NCI-H82 treated with DMSO at 0.1 percent for 48 hours (cell line): Measurements from ENCODE around the gene GASK1A.
"Not testable (repeated sequence)": the region's sequence is repeated elsewhere in the genome, so short reads cannot be mapped to it uniquely, and the experiment has no call there.

Experiments
- DNase-seq: peaks from one replicate; lab custom pipeline; 2025; ENCODE audit not compliant: unreplicated experiment; lab: John Stamatoyannopoulos, UW

The GASK1A gene

GRCh38 chr3:43030162-43030935 is 51.2 kb downstream of the GASK1A start:
- no peak for DNase-seq

- DNase-seq = no peak
Observed at GRCh38 chr3:43031485-43031884, 52.4 kb downstream of the GASK1A start.

DNA sequence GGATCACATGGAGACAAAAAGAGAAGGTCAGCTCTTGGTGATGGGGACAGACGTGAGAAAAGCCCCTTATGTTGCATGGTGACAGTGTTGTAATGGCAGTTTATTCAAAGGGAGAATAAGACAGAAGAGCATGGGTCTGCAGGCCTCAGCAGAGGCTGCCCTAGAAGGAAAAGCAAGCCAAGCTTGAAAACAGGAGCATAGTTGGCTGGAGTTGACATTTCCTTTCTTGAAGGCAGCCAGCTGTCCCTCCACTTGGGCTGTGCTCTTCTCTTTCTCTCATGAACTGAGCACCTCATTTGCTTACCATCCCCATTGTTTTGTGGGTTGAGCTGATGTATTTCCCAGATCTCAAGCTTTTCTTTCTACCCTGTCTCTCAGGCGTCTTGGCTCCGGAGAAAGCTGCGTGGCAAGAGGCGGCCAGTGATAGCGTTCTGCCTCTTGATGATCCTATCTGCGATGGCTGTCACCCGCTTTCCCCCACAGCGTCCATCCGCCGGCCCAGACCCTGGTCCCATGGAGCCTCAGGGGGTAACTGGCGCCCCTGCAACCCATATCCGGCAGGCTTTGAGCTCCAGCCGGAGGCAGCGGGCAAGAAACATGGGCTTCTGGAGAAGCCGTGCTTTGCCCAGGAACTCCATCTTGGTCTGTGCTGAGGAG is 52.9 kb downstream of the GASK1A start:
- DNase-seq = no peak

DNA sequence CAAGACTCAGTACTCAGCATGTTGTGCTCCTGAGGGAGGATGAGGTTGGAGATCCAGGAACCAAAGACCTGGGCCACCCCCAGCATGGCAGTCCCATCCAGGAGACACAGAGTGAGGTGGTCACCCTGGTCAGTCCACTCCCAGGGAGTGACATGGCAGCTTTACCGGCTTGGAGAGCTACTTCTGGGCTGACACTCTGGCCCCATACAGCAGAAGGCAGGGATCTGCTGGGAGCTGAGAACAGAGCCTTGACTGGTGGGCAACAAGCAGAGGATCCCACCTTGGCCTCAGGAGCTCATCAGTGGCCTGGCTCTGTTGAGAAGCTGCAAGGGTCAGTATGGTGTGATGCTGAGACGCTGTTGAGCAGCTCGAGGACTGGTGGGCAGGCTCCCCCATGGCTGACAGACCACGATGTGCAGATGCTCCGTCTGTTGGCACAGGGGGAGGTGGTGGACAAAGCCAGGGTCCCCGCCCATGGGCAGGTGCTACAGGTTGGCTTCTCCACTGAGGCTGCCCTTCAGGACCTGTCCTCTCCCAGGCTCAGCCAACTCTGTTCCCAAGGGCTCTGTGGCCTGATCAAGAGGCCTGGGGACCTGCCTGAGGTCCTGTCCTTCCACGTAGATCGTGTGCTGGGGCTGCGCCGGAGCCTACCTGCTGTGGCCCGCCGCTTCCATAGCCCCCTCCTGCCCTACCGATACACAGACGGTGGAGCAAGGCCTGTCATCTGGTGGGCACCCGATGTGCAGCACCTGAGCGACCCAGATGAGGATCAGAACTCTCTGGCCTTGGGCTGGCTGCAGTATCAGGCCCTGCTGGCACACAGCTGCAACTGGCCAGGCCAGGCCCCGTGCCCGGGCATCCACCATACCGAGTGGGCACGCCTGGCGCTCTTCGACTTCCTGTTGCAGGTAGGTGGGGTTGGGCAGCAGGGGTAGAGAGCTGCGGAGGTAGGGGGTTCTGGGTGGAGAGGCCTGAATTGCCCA is 53.8 kb downstream of the GASK1A start:
- DNase-seq = no peak

- no peak for DNase-seq
Observed at GRCh38 chr3:43034200-43034599, 55.1 kb downstream of the GASK1A start.

- DNase-seq = no peak
Observed at GRCh38 chr3:43034911-43035310, 55.8 kb downstream of the GASK1A start.

- no peak for DNase-seq
Observed at GRCh38 chr3:43035801-43036365, 56.8 kb downstream of the GASK1A start.

GRCh38 chr3:43036621-43037423 is 57.7 kb downstream of the GASK1A start:
- DNase-seq = no peak

- DNase-seq = no peak
Observed at GRCh38 chr3:43038010-43038409, 58.9 kb downstream of the GASK1A start.

- DNase-seq = no peak
Observed at GRCh38 chr3:43041517-43041916, 62.4 kb downstream of the GASK1A start.

DNA sequence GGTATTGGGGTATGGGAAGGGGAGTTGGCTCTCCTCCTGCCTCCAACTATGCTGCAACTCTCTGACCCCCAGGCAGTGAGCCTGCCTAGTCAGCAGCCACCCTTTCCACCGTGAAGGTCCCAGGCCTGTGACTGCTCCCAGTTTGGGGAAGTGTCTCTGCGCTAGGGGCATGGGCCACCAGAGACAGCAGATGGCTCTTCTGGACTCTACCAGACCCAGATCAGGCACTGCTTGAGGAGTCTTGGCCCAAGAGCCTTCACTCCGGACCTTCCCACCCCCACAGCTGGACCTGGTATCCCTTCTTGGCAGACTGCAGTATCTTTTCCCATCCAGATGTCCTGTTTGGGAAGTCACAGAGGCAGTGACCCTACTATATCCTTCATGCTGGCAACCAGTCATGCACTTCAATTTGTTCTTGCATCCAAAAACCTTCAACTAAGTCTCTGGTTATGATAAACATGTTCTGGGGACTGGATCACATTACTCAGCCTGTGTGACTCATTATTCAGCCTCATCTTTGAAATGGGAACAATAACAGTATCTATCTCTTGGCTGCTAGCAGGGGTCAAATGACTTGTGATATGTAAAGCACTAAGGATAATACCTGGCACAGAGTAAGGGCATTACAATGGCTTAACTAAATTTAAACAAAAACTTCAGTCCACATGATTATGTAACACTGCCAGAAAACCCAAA is 64.1 kb downstream of the GASK1A start:
- DNase-seq = no peak

GRCh38 chr3:43043793-43044192 is 64.7 kb downstream of the GASK1A start:
- no peak for DNase-seq

DNA sequence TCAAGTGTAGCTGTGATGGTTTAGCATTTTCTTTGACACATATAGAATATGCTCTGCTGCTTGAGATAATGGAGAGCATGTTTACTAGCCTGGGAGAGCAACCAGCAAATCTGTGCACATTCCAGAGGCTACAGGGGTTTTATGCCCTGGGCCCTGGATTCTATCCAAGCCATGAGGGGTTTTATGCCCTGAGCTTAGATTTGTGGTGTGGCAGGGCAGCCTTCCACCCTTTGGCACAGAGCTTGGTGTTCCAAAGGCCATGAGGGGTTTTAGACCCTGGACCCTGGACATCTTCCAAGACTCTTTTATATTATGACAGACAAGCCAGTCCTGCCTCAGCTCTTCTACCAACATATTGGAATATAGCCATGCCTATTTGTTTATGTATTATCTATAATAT is 66.0 kb downstream of the GASK1A start:
- not testable (repeated sequence) for DNase-seq

DNA sequence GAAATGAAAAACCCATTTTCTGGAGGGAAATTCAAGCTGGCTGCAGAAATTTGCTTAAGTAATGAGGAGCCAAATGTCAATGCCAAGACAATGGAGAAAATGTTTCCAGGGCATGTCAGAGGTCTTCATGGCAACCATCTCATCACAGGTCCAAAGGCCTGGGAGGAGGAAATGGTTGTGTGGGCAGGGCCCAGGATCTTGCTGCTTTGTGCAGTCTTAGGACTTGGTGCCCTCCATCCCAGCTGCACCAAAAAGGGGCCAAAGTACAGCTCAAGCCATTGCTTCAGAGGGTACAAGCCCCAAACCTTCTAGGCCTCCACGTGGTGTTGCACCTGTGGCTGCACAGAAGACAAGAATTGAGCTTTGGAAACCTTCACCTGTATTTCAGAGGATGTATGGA is 67.5 kb downstream of the GASK1A start:
- no peak for DNase-seq

DNA sequence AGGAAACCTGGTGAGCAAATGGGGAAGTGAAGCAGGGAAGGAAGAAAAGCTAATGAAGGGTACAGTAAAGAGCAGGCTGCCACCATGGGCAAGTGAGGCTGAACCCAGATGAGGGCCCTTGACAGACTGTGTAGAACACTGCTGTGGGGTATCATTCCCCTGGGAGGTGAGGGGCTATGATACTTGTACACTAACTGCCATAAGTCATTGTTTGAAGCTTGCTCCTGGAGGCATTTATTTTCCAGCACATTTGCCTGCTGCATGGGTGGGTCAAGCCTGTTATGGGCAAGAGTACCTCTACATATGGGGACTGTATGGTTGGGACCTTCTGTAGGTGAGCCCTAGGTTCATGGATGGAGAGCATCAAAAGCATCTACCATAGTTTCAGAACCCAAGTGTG is 69.4 kb downstream of the GASK1A start:
- DNase-seq = no peak

- DNase-seq = no peak
Observed at GRCh38 chr3:43053291-43053690, 74.2 kb downstream of the GASK1A start.

- no peak for DNase-seq
Observed at GRCh38 chr3:43054754-43055153, 75.6 kb downstream of the GASK1A start.

DNA sequence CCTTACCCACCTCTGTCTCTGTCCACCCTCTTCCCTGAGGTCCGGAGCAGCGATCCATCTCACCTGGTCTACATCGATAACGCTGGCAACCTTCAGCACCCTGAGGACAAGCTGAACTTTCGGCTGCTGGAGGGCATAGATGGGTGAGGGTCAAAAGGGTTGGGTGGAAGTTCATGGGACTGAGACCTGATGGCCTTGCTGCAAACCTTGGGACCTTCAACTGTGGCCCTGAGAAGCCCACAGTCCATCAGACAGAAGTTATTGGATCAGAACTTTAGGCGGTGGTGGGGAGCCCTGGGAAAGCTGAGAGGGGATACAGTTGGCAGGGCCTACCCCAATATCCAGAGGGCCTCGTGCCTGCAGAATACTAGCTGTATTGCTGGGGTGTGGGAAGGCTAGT is 76.3 kb downstream of the GASK1A start:
- no peak for DNase-seq

DNA sequence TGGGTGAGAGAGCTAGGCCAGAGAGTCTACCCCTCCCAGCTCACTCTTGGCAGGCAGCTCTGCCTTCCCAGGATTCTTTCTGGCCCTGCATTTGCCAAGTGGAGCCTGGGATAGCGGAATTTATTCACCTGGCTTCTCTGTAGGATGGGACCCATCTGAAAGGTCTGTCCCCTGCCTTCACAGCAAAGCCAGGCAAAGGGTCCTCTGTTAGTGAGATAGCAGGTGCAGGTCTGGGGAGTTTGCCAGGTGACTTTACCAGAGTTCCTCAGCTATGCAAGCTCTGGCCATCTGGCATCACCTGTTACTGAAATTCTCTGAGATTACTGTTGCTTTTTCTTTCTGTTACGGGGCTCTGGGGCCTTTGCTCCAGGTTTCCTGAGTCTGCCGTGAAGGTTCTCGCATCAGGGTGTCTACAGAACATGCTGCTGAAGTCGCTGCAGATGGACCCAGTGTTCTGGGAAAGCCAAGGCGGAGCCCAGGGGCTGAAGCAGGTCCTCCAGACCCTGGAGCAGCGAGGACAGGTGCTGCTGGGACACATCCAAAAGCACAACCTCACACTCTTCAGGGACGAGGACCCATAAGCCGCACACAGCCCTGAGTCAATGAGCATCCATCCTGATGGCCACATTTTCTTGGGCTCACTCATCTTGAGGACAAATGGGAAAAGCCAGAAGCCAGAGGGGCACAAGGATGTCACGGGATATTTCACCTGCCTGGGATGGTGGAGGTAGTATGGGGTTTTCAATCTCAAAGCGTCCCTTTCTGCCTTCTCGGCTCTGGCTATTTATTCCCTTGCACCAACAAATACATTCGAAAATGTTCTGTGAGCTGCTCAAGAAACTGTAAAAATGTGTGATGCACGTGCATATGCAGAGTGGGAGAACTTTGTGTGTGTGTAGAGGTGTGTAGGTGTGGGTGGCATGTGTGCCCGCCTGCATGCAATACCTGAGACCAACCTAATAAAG is 77.0 kb downstream of the GASK1A start:
- no peak for DNase-seq
